Fibroblast of gingiva (primary cell): ENCODE measurements around the gene AGPAT1.
A peak's percentile ranks its signal among the peaks of the same experiment; 100 is the strongest.
"Not testable (repeated sequence)": the region's sequence is repeated elsewhere in the genome, so short reads cannot be mapped to it uniquely, and the experiment has no call there.

ENCODE experiments used
- DNase-seq: peaks from one replicate; pipeline ENCODE4 v3.0.0-alpha.2; 2011; ENCODE audit warnings: low read depth

Gene AGPAT1

GRCh38 chr6:32148289-32149091 lies 27.4 kb downstream of the AGPAT1 start:
- no peak for DNase-seq

DNA sequence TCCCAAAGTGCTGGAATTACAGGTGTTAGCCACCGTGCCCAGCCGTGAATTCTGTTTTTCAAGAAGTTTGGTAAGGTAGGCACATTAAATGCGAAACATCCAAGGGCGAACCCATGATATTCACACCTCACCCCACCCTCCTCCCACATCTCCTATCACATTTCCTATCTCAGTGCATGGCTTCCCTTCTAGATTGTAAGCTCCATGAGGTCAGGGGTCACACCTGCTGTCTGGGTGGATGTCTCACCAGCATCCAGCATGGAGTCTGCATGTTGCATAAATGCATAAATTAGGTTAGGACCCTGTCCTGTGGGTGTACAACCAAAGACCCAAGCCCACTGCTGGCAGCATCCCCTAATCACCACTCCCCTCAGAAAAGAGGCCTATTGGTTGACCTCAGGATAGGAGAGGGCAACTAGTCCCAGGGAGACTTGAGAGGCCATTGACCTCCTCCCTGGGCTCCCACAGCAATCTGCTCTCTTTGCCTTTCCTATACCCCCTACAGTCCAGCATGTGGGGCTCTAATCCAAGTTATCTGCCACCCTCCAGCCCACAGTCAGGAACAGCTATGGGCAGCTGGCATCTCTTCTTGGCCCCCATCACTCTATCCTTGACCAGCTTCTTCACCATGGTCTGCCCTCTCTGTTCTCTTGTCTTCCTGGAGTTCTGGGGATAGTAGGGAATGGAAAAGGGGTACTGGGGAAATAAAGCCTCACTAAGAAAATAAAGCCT lies 28.3 kb downstream of the AGPAT1 start:
- DNase-seq = no peak

- no peak for DNase-seq
Measured at GRCh38 chr6:32146687-32147086, 29.2 kb downstream of the AGPAT1 start.

DNA sequence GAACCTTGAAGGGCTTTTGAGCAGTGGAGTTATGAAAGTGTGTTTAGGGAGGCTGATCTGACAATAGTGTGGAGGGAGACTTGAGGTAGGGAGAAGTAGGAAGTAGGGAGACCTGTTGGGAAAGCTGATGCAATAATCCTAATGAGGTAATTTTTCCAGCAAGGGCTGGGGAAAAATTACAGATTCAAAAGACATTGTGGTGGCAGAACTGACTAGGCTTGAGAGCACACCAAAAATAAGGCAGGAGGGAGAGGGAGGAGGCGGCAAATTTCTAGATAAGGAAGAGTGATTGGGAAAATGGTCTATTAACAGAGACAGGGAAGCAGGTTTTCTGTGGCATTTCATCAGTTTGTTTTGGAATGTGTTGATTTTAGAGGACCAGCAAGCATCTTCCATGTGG lies 29.6 kb downstream of the AGPAT1 start:
- no peak for DNase-seq

DNA sequence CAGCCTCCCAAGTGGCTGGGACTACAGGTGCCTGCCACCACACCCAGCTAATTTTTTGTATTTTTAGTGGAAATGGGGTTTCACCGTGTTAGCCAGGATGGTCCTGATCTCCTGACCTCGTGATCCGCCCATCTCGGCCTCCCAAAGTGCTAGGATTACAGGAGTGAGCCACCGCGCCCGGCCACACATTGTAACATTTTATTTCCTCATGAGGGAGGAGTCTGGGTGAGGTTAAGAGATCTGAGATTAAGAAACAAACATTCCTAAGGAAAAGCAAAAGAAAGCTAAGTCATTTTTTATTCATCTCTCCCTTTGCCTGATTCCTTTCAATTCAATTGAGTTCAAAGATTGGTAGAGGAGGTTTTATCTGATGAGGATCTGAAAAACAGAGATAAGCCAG lies 31.6 kb downstream of the AGPAT1 start:
- DNase-seq = not testable (repeated sequence)

DNA sequence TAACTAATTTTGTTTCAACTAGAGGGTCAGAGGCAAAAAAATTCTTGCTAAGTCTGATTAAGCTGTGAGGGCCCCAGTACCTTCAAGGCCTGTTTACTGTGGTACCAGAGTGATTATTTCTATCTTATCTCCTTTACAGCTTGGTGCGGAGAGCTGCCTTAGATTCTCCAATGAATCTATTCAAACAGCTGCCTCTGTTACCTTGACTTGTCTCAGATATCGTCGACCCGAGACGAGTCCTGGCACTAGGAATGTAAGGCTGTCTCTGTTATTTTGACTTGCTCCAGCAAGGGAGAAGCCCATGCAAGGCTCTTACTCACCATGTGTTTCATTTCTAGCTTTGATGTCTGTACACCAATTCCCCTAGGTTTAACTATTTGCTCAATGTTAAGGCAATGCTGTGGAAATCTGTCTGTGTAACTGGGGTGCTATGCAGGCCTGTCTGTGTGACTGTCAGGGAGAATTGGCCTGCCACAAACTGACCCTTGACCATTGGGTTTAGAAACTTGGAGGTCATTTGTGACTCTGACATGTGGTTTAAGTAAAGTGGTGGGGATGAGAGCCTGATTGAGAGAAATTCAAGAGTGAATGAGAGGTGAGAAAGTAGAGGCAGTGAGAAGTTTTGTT lies 35.4 kb downstream of the AGPAT1 start:
- DNase-seq = no peak

- no peak for DNase-seq
Measured at GRCh38 chr6:32139590-32139989, 36.3 kb downstream of the AGPAT1 start.

DNA sequence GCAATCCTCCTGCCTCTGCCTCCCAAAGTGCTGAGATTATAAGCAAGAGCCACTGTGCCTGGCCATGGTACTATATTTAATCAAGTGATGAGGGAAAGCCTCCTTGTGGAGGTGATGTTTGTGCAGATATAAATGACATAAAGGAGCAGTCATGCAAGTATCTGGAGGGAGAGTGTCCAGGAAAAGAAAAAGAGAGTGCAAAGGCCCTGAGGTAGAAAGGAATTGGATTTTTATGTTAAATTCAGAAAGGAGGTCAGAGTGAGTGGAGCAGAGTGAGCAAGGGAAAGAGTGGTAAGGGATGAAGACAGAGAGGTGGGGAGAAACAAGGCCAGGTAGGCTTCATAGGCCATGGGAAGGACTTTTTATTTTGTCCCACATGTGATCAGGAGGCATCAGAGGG lies 38.4 kb downstream of the AGPAT1 start:
- no peak for DNase-seq

DNA sequence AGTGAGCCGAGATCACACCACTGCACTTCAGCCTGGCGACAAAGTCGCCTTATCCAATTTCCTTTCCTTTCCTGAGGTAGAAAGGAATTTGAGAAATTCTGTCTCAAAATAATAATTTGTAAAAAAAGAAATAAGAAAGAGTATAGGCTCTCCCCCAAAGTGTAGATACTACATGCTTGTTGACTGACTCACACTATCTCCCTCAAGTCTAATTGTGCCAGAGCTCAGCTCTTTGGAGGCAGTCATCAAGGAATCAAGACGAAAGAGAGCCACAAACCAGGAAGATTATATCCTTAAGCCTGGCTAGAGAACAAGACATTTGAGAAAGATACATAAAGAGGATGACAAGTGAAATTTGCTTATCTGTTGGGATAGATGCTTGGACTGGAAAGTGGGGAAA lies 42.1 kb downstream of the AGPAT1 start:
- no peak for DNase-seq

GRCh38 chr6:32132110-32132509 lies 43.8 kb downstream of the AGPAT1 start:
- no peak for DNase-seq

DNA sequence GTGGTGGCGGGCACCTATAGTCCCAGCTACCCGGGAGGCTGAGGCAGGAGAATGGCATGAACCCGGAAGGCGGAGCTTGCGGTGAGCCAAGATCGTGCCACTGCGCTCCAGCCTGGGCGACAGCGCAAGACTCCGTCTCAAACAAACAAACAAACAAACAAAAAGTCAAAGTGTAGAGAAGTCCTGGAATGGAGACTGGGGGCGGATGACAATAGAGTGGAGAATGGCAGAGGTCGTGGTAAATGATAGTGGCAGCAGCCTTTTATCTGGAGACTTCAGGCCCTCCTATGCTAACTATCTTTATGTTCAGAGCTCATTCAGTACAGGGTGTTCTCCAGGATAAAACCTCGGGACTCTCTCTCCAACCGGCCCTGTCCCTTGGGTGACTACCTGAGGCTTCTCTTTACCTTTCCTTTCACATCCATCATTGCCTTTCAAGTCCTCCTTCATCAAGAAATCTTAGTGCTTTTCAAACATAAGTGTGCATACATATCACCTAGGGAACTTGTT lies 44.4 kb downstream of the AGPAT1 start:
- no peak for DNase-seq

GRCh38 chr6:32129297-32130088 lies 46.4 kb downstream of the AGPAT1 start:
- DNase-seq = no peak

GRCh38 chr6:32128751-32129296 lies 47.1 kb downstream of the AGPAT1 start:
- no peak for DNase-seq

DNA sequence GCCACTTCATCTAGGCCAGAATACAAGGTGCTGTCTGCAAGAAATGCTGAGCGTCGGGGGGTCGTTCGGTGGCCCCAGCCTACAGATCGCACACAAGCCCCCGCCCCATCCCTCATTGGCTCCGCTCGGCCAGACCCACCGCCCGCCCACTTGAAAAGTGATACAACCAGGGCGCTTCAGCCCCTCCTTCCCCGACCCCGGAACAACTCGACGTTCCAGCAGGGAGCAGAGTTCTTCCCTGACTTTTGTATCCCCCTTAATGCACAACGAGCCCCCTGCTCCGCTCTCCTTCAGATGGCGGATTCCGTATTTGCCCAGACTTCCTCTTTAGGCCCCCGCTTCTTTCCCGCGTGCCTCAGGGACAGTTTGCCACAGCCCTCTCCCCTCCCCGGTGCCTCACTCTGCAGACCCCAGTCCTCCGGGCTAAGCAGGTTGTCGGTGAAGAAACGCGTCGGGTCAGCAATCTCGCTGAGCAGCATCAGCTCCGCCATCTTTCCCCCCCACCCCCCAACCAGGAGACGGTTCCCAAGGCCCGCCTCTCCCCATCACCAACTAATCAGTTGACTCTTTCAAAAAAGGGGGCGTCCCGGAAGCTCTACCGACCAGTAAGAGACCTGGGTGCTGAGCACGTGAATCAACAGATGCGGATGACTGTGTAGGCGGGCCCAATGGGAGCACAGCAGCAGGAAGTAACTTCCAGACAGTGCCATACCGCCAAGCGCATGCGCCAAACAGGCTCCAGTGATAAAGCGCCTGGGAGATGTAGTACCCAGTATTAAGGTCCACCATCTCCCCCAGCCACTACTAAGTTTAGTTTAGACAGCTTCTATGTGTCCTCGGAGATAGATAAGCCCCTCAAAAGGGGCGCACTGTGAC lies 47.9 kb downstream of the AGPAT1 start, which contains the start of gene ATF6B:
TSS of gene ATF6B (minus strand) at position 530 of the 876 bp plus-strand sequence. CDS start at position 491, 39 bp downstream.
- peak; percentile 100 for DNase-seq

GRCh38 chr6:32127409-32127716 lies 48.5 kb downstream of the AGPAT1 start:
- no peak for DNase-seq

DNA sequence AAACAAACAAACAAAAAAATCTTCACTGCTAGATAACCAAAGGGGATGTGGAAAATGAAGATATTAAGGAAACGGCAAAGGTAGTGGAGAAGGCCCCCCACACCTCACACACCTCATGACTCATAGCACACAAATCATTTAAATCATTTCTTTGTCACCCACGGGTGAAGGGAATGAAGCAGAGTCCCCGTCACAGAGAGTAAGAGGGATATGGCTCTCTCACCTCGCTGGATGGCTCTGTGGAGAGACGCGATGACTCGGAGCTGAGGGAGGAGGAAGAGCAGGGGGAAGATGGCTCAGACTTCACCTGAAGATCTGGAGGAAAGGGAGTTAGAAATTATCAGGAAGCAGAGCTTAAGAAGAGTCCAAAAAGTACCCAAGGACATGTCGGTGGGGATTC lies 49.0 kb downstream of the AGPAT1 start:
- DNase-seq = no peak

DNA sequence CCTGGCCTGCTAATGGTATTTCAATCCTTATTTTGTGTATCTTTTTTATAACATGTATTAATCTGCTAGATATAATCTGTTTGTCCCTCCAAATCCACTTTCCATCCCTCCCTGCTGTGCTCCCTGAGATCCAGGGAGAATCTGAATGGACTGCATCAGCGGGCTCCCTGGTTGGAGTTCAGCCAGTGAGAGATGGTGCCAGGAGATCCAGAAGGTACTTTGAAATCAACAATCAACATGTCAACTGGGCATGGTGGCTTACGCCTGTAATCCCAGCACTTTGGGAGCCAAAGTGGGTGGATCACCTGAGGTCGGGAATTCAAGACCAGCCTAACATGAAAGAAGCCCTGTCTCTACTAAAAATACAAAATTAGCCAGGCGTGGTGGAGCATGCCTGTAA lies 52.2 kb downstream of the AGPAT1 start:
- no peak for DNase-seq

DNA sequence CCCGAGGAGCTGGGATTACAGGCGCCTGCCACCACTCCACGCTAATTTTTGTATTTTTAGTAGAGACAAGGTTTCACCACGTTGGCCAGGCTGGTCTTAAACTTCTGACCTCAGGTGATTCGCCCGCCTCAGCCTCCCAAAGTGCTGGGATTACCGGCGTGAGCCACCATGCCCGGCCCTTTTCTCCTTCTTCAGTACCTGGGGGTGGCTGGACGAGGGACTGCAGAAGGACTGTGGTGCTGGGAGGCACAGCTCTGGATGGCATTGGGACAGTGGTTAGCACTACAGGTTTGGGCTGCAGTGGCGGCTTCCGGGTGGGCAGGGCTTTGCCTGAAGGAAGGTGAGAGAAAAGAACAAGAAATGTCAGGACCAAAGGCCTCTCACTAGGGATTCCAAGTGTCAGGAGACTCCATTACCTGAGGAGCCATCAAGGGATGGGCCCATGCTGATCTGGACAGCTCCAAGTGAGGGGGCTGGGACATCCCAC lies 55.3 kb downstream of the AGPAT1 start:
- no peak for DNase-seq

GRCh38 chr6:32118782-32119628 lies 56.9 kb downstream of the AGPAT1 start:
- DNase-seq = peak; percentile 86
